ENCODE results near the gene SPATA2. TPM values are rescaled to one million over a fixed set of nuclear protein-coding genes. Genes with fewer than 3 reads are reported as not detected.

SPATA2 gene
- total RNA-seq, 1 experiment from 2014 or later, result 6.6 TPM

DNA sequence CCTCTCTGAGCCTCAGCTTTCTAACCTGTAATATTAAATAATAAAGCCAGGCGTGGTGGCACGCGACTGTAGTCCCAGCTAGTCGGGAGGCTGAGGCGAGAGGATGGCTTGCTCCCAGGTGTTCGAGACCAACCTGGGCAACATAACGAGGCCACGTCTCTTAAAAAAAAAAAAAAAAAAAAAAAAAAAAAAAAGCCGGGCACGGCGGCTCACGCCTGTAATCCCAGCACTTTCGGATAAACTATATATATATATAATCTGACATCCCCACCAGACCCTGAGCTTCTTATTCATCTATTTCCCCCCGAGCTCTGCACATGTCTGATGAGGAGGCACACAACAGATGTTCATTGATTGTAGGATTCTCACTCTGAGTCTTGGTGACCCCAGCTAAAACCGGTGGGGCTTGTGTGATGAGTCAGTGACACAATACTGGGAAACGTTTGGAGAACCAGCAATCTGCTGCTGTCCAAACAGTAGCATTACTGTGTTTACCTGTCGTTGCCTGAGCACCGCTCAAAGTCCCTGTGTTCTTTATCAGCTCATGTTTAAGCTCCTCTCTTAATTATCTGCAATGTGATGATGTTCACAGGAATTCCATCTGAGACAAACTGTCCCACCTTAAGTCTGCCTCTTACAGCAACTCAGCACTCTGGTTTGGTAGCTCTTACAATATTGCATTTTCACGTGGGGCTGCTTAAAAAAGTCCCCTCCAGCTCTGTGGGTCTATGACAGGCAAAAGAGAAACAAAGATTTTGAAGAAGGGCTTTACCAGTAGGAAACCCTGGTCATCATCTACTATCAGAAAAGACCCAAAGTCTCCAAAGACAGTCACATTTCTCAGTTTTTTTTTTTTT, 1.0 kb upstream of the SPATA2 start:
- RAD21 ChIA-PET (ENCODE audit: low non-redundant PET in 1 of 2, low total read pairs in 2 of 2, uncharacterized antibody in 2 of 2, unreplicated experiment in 2 of 2), result interaction anchor here in 1 of 2 experiments (0.7 kb wide), 1 partner anchor 372 kb away, joined by 5 read pairs; no protein-coding TSS in a partner anchor

DNA sequence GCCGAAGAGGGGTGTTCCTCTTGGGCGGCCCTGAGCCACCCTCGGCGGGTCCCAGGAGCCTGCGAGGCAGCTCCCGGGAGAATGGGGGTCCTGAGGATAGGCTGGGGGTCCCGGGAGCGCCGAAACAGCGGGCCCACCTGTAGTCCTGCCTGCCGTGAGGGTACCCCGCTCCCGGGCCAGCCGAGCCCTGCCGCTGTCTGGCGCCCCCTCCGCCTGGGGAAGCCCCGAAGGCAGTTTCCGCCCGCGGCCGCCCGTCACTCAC, 280 bp downstream of the SPATA2 start:
- no TSS peak for BruUV-seq (replicated peaks)
- intact Hi-C loops (cut with micrococcal nuclease), result no loop called here
- POLR2A ChIA-PET, result no interaction called here
- H3K36me3 ChIP-seq (ENCODE audit: control insufficient read depth in 1 of 2, insufficient read depth in 2 of 2, low read length in 2 of 2), result peaks cover 0 to 2% of the 10 kb centered on the region in 2 experiments; a peak in 1 of 4 replicates
- peak overlapping the region; percentile 94 for H3K9ac ChIP-seq (ENCODE audit: low read length)
- CTCF ChIA-PET, result interaction anchor here (1.1 to 1.4 kb wide), 2 partner anchors 9 to 156 kb away, joined by 3 to 7 read pairs; no protein-coding TSS in a partner anchor
- H4K20me1 ChIP-seq (ENCODE audit: insufficient read depth), result no peaks in the 10 kb centered on the region
- RAD21 ChIA-PET (ENCODE audit: low non-redundant PET in 1 of 2, low total read pairs in 2 of 2, uncharacterized antibody in 2 of 2, unreplicated experiment in 2 of 2), result no interaction called here
- no peaks in the 10 kb centered on the region for H3K27me3 ChIP-seq (ENCODE audit: insufficient read depth, low read length)
- H3K4me3 ChIP-seq (replicated peaks in 1 of 2; ENCODE audit: low read depth in 1 of 2, low read length in 2 of 2), result peak overlapping the region; percentile 90 to 99
- no peaks in the 10 kb centered on the region for H3K9me2 ChIP-seq (ENCODE audit: insufficient read depth)
- H3K27ac ChIP-seq (ENCODE audit: low read depth, low read length), result peak overlapping the region; percentile 100
- no peaks in the 10 kb centered on the region for H3K9me3 ChIP-seq (ENCODE audit: control insufficient read depth in 1 of 2, insufficient read depth in 1 of 2, low read depth in 1 of 2, low read length in 2 of 2)
- H3K79me2 ChIP-seq (ENCODE audit: insufficient read depth, low read length), result peaks cover 50% of the 10 kb centered on the region
- peak overlapping the region; percentile 84 for H3K4me2 ChIP-seq (ENCODE audit: low read length)
- ATAC-seq (peak; percentile 38; the same call in 1 of the 2 replicates), DNase-seq (ENCODE audit: low read depth, low spot score) (no peak)
- no peak overlapping the region for H2AFZ ChIP-seq (ENCODE audit: low read depth, low read length, poor library complexity, severe bottlenecking)
- TF ChIP-seq POLR2A (IDR thresholded peaks at IDR 0.05; ENCODE audit: borderline replicate concordance, extremely low read depth, insufficient read depth, insufficient read length), result no peak
- TF ChIP-seq SP1 (IDR thresholded peaks at IDR 0.05; ENCODE audit: low read depth), result no peak
- TF ChIP-seq, protein P1, sequence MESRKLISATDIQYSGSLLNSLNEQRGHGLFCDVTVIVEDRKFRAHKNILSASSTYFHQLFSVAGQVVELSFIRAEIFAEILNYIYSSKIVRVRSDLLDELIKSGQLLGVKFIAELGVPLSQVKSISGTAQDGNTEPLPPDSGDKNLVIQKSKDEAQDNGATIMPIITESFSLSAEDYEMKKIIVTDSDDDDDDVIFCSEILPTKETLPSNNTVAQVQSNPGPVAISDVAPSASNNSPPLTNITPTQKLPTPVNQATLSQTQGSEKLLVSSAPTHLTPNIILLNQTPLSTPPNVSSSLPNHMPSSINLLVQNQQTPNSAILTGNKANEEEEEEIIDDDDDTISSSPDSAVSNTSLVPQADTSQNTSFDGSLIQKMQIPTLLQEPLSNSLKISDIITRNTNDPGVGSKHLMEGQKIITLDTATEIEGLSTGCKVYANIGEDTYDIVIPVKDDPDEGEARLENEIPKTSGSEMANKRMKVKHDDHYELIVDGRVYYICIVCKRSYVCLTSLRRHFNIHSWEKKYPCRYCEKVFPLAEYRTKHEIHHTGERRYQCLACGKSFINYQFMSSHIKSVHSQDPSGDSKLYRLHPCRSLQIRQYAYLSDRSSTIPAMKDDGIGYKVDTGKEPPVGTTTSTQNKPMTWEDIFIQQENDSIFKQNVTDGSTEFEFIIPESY (IDR thresholded peaks at IDR 0.05; ENCODE audit: extremely low read depth, insufficient replicate concordance, low read length), result no peak
- TF ChIP-seq, protein P2, sequence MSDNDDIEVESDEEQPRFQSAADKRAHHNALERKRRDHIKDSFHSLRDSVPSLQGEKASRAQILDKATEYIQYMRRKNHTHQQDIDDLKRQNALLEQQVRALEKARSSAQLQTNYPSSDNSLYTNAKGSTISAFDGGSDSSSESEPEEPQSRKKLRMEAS (IDR thresholded peaks at IDR 0.05), result no peak
- no peak for TF ChIP-seq SRF (IDR thresholded peaks at IDR 0.05; ENCODE audit: low read depth)
- H3K4me1 ChIP-seq (ENCODE audit: control insufficient read depth in 1 of 2, insufficient read depth in 2 of 2, low read length in 2 of 2), result peaks cover 13 to 26% of the 10 kb centered on the region in 2 experiments

More for the DNA sequence above, 1.0 kb upstream of the SPATA2 start:
- CTCF ChIA-PET, result interaction anchor here (1.1 to 1.4 kb wide), 3 partner anchors 8 to 155 kb away, joined by 3 to 7 read pairs (median 3); no protein-coding TSS in a partner anchor
- ATAC-seq (no peak), DNase-seq (ENCODE audit: low read depth, low spot score) (no peak)
- POLR2A ChIA-PET, result interaction anchor here (0.6 to 0.8 kb wide), 3 partner anchors 9 to 823 kb away, joined by 3 read pairs; partner anchors contain the start of gene RNF114
- Histone ChIP-seq H3K27me3 (ENCODE audit: insufficient read depth, low read length) (no peaks in the 10 kb centered on the region), H3K4me2 (ENCODE audit: low read length) (peak overlapping the region; percentile 84), H3K79me2 (ENCODE audit: insufficient read depth, low read length) (peaks cover 38% of the 10 kb centered on the region), H3K9me2 (ENCODE audit: insufficient read depth) (no peaks in the 10 kb centered on the region), H3K27ac (ENCODE audit: low read depth, low read length) (peak overlapping the region; percentile 100), H3K9ac (ENCODE audit: low read length) (peak overlapping the region; percentile 94), H4K20me1 (ENCODE audit: insufficient read depth) (no peaks in the 10 kb centered on the region), H3K4me3 (replicated peaks in 1 of 2; ENCODE audit: low read depth in 1 of 2, low read length in 2 of 2) (peak overlapping the region; percentile 90 to 99), H3K9me3 (ENCODE audit: control insufficient read depth in 1 of 2, insufficient read depth in 1 of 2, low read depth in 1 of 2, low read length in 2 of 2) (no peaks in the 10 kb centered on the region), H3K4me1 (ENCODE audit: control insufficient read depth in 1 of 2, insufficient read depth in 2 of 2, low read length in 2 of 2) (peaks cover 13 to 26% of the 10 kb centered on the region in 2 experiments), H2AFZ (ENCODE audit: low read depth, low read length, poor library complexity, severe bottlenecking) (peak overlapping the region; percentile 99), H3K36me3 (ENCODE audit: control insufficient read depth in 1 of 2, insufficient read depth in 2 of 2, low read length in 2 of 2) (no peaks in the 10 kb centered on the region)
- 0 out of 2 replicates have a peak, but pooled peaks have one; percentile 13 for TF ChIP-seq SP1 (IDR thresholded peaks at IDR 0.05; ENCODE audit: low read depth)
- no peak for TF ChIP-seq EZH2phosphoT487 (IDR thresholded peaks at IDR 0.05; ENCODE audit: borderline replicate concordance)
- TF ChIP-seq, protein P2 (IDR thresholded peaks at IDR 0.05), result no peak
- intact Hi-C loops (cut with micrococcal nuclease), result no loop called here
- no TSS peak for BruUV-seq (replicated peaks)
